Neural progenitor cell (in vitro differentiated cells): Measurements from ENCODE around the gene PRDM2. TPM values are rescaled to one million over a fixed set of nuclear protein-coding genes. Genes with fewer than 3 reads are reported as not detected.
A peak's percentile ranks its signal among the peaks of the same experiment; 100 is the strongest.

Experiments used
- DNase-seq: peaks from one replicate; pipeline ENCODE4 v3.0.0-alpha.2; 2016; ENCODE audit warnings: low spot score
- H2AFZ ChIP-seq: fragments of 200-600 bp; sonication (generic); replicated peaks from 2 replicates; pipeline ENCODE4 v1.6.1; 2016; ENCODE audit warnings: antibody characterized with exemption
- H3F3A ChIP-seq: fragments of 200-600 bp; sonication (generic); 2 replicates; pipeline ENCODE4 v1.6.1; 2016; ENCODE audit warnings: antibody characterized with exemption, low read depth
- H3K27ac ChIP-seq: fragments of 200-600 bp; sonication (generic); 2 replicates; pipeline ENCODE4 v1.5.1; 2016; ENCODE audit warnings: mild to moderate bottlenecking
- H3K27me3 ChIP-seq: fragments of 200-600 bp; sonication (generic); 2 replicates; pipeline ENCODE4 v1.6.1; 2016; ENCODE audit warnings: mild to moderate bottlenecking, moderate library complexity
- H3K36me3 ChIP-seq: fragments of 200-600 bp; sonication (generic); 2 replicates; pipeline ENCODE4 v1.5.1; 2016
- H3K4me1 ChIP-seq: fragments of 200-600 bp; sonication (generic); 2 replicates; pipeline ENCODE4 v1.6.1; 2016; ENCODE audit warnings: mixed run types
- H3K4me2 ChIP-seq: fragments of 200-600 bp; sonication (generic); 2 replicates; pipeline ENCODE4 v1.6.1; 2016
- H3K4me3 ChIP-seq: fragments of 200-600 bp; sonication (generic); 2 replicates; pipeline ENCODE4 v1.5.1; 2016
- H3K79me2 ChIP-seq: fragments of 200-600 bp; sonication (generic); 2 replicates; pipeline ENCODE4 v1.6.1; 2016; ENCODE audit warnings: low read depth
- H3K9ac ChIP-seq: fragments of 200-600 bp; sonication (generic); 2 replicates; pipeline ENCODE4 v1.6.1; 2016
- H3K9me3 ChIP-seq: fragments of 200-600 bp; sonication (generic); 2 replicates; pipeline ENCODE4 v1.5.1; 2016; ENCODE audit warnings: low read depth
- H4K20me1 ChIP-seq: fragments of 200-600 bp; sonication (generic); 2 replicates; pipeline ENCODE4 v1.6.1; 2016; ENCODE audit warnings: low read depth
- H3K27ac Mint-ChIP-seq: 3 replicates; pipeline ENCODE4 v1.8.0; 2021; ENCODE audit warnings: mixed read lengths
- H3K27me3 Mint-ChIP-seq: 2 replicates; pipeline ENCODE4 v1.8.0; 2022; ENCODE audit warnings: low read depth, mild to moderate bottlenecking, inconsistent platforms, moderate library complexity, mixed read lengths; ENCODE audit not compliant: insufficient read depth
- H3K36me3 Mint-ChIP-seq: 3 replicates; pipeline ENCODE4 v1.8.0; 2021; ENCODE audit warnings: mixed read lengths
- H3K4me1 Mint-ChIP-seq: 3 replicates; pipeline ENCODE4 v1.8.0; 2021; ENCODE audit warnings: mixed read lengths
- H3K4me3 Mint-ChIP-seq: 3 replicates; pipeline ENCODE4 v1.8.0; 2021; ENCODE audit warnings: mild to moderate bottlenecking, moderate library complexity, mixed read lengths
- H3K9me3 Mint-ChIP-seq: 3 replicates; pipeline ENCODE4 v1.8.0; 2020; ENCODE audit warnings: mixed read lengths
- CTCF ChIP-seq: fragments of 200-600 bp; sonication (generic); IDR thresholded peaks from 2 replicates; pipeline ENCODE4 v1.5.1; 2017; ENCODE audit warnings: antibody characterized with exemption, mild to moderate bottlenecking
- EZH2 ChIP-seq: fragments of 200-600 bp; sonication (generic); IDR thresholded peaks from 2 replicates; pipeline ENCODE4 v1.6.1; 2017; ENCODE audit warnings: antibody characterized with exemption, mild to moderate bottlenecking, moderate library complexity
- EZH2phosphoT487 ChIP-seq: fragments of 200-600 bp; sonication (generic); IDR thresholded peaks from 2 replicates; pipeline ENCODE4 v1.6.1; 2017; ENCODE audit warnings: antibody characterized with exemption
- total RNA-seq: library from RNA; depleted of rRNA; stranded (reverse); fragments of >200 nt; gene quantifications from 2 replicates; pipeline ENCODE4 v1.2.3, GENCODE V29; 2015; ENCODE audit warnings: low replicate concordance

The PRDM2 gene
- total RNA-seq, 1 donor from 2014 or later = 22.0 TPM

- H3K79me2 ChIP-seq = peaks cover 97% of the 10 kb centered on the region
- H3K36me3 Mint-ChIP-seq = peaks cover 2% of the 10 kb centered on the region
Measured at GRCh38 chr1:13762642-13763041, 62.7 kb downstream of the PRDM2 start.

GRCh38 chr1:13763222-13763621 is 63.2 kb downstream of the PRDM2 start:
- no peaks in the 10 kb centered on the region for H3K27me3 ChIP-seq
- peaks cover 13% of the 10 kb centered on the region for H3F3A ChIP-seq
- H4K20me1 ChIP-seq = peaks cover 79% of the 10 kb centered on the region
- TF ChIP-seq EZH2phosphoT487 = no peak
- TF ChIP-seq EZH2 = no peak
- no peak for TF ChIP-seq CTCF
- H3K4me3 ChIP-seq = no peak overlapping the region
- peaks cover 46% of the 10 kb centered on the region for H3K4me1 ChIP-seq
- Mint-ChIP-seq H3K4me1 (peaks cover 56% of the 10 kb centered on the region), H3K36me3 (peaks cover 2% of the 10 kb centered on the region), H3K27me3 (peaks cover 2% of the 10 kb centered on the region), H3K27ac (peak overlapping the region; percentile 74), H3K9me3 (no peaks in the 10 kb centered on the region), H3K4me3 (peak overlapping the region; percentile 41)
- peaks cover 94% of the 10 kb centered on the region for H3K79me2 ChIP-seq
- no peak overlapping the region for H3K9ac ChIP-seq
- peak overlapping the region; percentile 42 for H3K4me2 ChIP-seq
- no peaks in the 10 kb centered on the region for H3K9me3 ChIP-seq
- DNase-seq = no peak
- no peak overlapping the region for H3K27ac ChIP-seq
- H3K36me3 ChIP-seq = no peaks in the 10 kb centered on the region
- H2AFZ ChIP-seq = no peak overlapping the region

More at GRCh38 chr1:13762642-13763041, 62.7 kb downstream of the PRDM2 start:
- Histone ChIP-seq H3K4me1 (peaks cover 46% of the 10 kb centered on the region), H3K27me3 (no peaks in the 10 kb centered on the region), H3K4me2 (peak overlapping the region; percentile 42), H3K9ac (no peak overlapping the region), H3K27ac (peak overlapping the region; percentile 15), H2AFZ (no peak overlapping the region), H3F3A (peaks cover 13% of the 10 kb centered on the region), H3K36me3 (no peaks in the 10 kb centered on the region), H4K20me1 (peaks cover 85% of the 10 kb centered on the region), H3K4me3 (no peak overlapping the region), H3K9me3 (no peaks in the 10 kb centered on the region)
- H3K27ac Mint-ChIP-seq = peak overlapping the region; percentile 74
- no peak overlapping the region for H3K4me3 Mint-ChIP-seq
- TF ChIP-seq CTCF (no peak), EZH2phosphoT487 (no peak), EZH2 (no peak)
- peak; percentile 7 for DNase-seq
- peaks cover 2% of the 10 kb centered on the region for H3K27me3 Mint-ChIP-seq
- no peaks in the 10 kb centered on the region for H3K9me3 Mint-ChIP-seq
- H3K4me1 Mint-ChIP-seq = peaks cover 56% of the 10 kb centered on the region

- H3K4me1 ChIP-seq = peaks cover 42% of the 10 kb centered on the region
- Mint-ChIP-seq H3K4me3 (no peak overlapping the region), H3K4me1 (peaks cover 56% of the 10 kb centered on the region), H3K27me3 (peaks cover 3% of the 10 kb centered on the region), H3K36me3 (peaks cover 7% of the 10 kb centered on the region), H3K27ac (no peak overlapping the region), H3K9me3 (no peaks in the 10 kb centered on the region)
- H3K36me3 ChIP-seq = no peaks in the 10 kb centered on the region
- no peak for DNase-seq
- peaks cover 71% of the 10 kb centered on the region for H4K20me1 ChIP-seq
- no peak overlapping the region for H2AFZ ChIP-seq
- peaks cover 94% of the 10 kb centered on the region for H3K79me2 ChIP-seq
- peak overlapping the region; percentile 2 for H3K4me3 ChIP-seq
- H3K9me3 ChIP-seq = no peaks in the 10 kb centered on the region
- peak overlapping the region; percentile 48 for H3K4me2 ChIP-seq
- H3F3A ChIP-seq = peaks cover 13% of the 10 kb centered on the region
- TF ChIP-seq EZH2phosphoT487 = no peak
- no peak for TF ChIP-seq CTCF
- TF ChIP-seq EZH2 = no peak
- no peaks in the 10 kb centered on the region for H3K27me3 ChIP-seq
- no peak overlapping the region for H3K9ac ChIP-seq
- H3K27ac ChIP-seq = no peak overlapping the region
Measured at GRCh38 chr1:13763991-13764390, 64.0 kb downstream of the PRDM2 start.
